Trophoblast cell (in vitro differentiated cells and primary cell): ENCODE data around the gene NDFIP1.

Experiments
- DNase-seq, 2 donors: peaks; one replicate each; pipeline ENCODE4 v3.0.0-alpha.2; 2016
- H2AFZ ChIP-seq: 2 replicates; pipeline ENCODE4 v1.6.1; 2013; ENCODE audit warnings: low read length, moderate library complexity, mild to moderate bottlenecking; ENCODE audit not compliant: insufficient read depth, poor library complexity
- H2AK5ac ChIP-seq: 2 replicates; pipeline ENCODE4 v1.6.1; 2013; ENCODE audit warnings: mild to moderate bottlenecking, low read length
- H2BK120ac ChIP-seq: 2 replicates; pipeline ENCODE4 v1.6.1; 2013; ENCODE audit warnings: low read length, mild to moderate bottlenecking, moderate library complexity; ENCODE audit not compliant: insufficient read depth, poor library complexity
- H2BK12ac ChIP-seq: 2 replicates; pipeline ENCODE4 v1.6.1; 2013; ENCODE audit warnings: mild to moderate bottlenecking, low read length, moderate library complexity
- H2BK5ac ChIP-seq: 2 replicates; pipeline ENCODE4 v1.6.1; 2013; ENCODE audit warnings: low read length, low read depth, moderate library complexity, mild to moderate bottlenecking; ENCODE audit not compliant: poor library complexity
- H3K14ac ChIP-seq: 2 replicates; pipeline ENCODE4 v1.6.1; 2013; ENCODE audit warnings: mild to moderate bottlenecking, low read length
- H3K18ac ChIP-seq: 2 replicates; pipeline ENCODE4 v1.6.1; 2013; ENCODE audit warnings: mild to moderate bottlenecking, low read length
- H3K23ac ChIP-seq: 2 replicates; pipeline ENCODE4 v1.6.1; 2013; ENCODE audit warnings: low read length
- H3K27ac ChIP-seq: 2 replicates; pipeline ENCODE4 v1.5.1; 2013; ENCODE audit warnings: low read depth, mild to moderate bottlenecking, inconsistent platforms, low read length, moderate library complexity
- H3K27me3 ChIP-seq: 2 replicates; pipeline ENCODE4 v1.6.1; 2013; ENCODE audit warnings: inconsistent platforms, mild to moderate bottlenecking, low read length, moderate library complexity; ENCODE audit not compliant: insufficient read depth
- H3K36me3 ChIP-seq, 2 experiments: 1 replicate in 1 of 2; 2 replicates in 1 of 2; pipeline ENCODE4 v1.6.1; 2013; ENCODE audit warnings: low read length in 2 of 2, mild to moderate bottlenecking in 2 of 2, moderate library complexity in 1 of 2; ENCODE audit not compliant: insufficient read depth in 2 of 2, control insufficient read depth in 1 of 2
- H3K4ac ChIP-seq: 2 replicates; pipeline ENCODE4 v1.6.1; 2013; ENCODE audit warnings: low read depth, mild to moderate bottlenecking, low read length, moderate library complexity
- H3K4me1 ChIP-seq, 2 experiments: 1 replicate in 1 of 2; 2 replicates in 1 of 2; pipeline ENCODE4 v1.6.1; 2013; ENCODE audit warnings: low read length in 2 of 2, mild to moderate bottlenecking in 2 of 2, moderate library complexity in 1 of 2; ENCODE audit not compliant: insufficient read depth in 2 of 2, control insufficient read depth in 1 of 2
- H3K4me2 ChIP-seq: 2 replicates; pipeline ENCODE4 v1.6.1; 2013; ENCODE audit warnings: inconsistent platforms, mild to moderate bottlenecking, low read length, moderate library complexity
- H3K4me3 ChIP-seq: 2 replicates; pipeline ENCODE4 v1.5.1; 2013; ENCODE audit warnings: mild to moderate bottlenecking, low read depth, low read length, inconsistent platforms
- H3K79me1 ChIP-seq: one replicate; pipeline ENCODE4 v1.6.1; 2013; ENCODE audit warnings: low read length
- H3K79me2 ChIP-seq: 2 replicates; pipeline ENCODE4 v1.6.1; 2013; ENCODE audit warnings: low read length, mild to moderate bottlenecking; ENCODE audit not compliant: control insufficient read depth, insufficient read depth, poor library complexity
- H3K9ac ChIP-seq: 2 replicates; pipeline ENCODE4 v1.6.1; 2013; ENCODE audit warnings: mild to moderate bottlenecking, low read length
- H3K9me3 ChIP-seq: 2 replicates; pipeline ENCODE4 v1.6.1; 2013; ENCODE audit warnings: low read depth, mild to moderate bottlenecking, control low read depth, inconsistent platforms, low read length; ENCODE audit not compliant: insufficient read depth
- H4K12ac ChIP-seq: 2 replicates; pipeline ENCODE4 v1.6.1; 2013; ENCODE audit warnings: low read depth, mild to moderate bottlenecking, low read length, moderate library complexity
- H4K8ac ChIP-seq: 2 replicates; pipeline ENCODE4 v1.6.1; 2013; ENCODE audit warnings: low read depth, mild to moderate bottlenecking, low read length, moderate library complexity
- H4K91ac ChIP-seq: one replicate; pipeline ENCODE4 v1.6.1; 2013; ENCODE audit warnings: low read depth, mild to moderate bottlenecking, low read length, moderate library complexity
- WGBS: extraction: QIAGEN DNeasy Blood & Tissue Kit; methylation state at CpG from one replicate; pipeline ENCODE4 v1.1.7; 2013; ENCODE audit warnings: missing lambda C conversion rate; ENCODE audit not compliant: insufficient read length, insufficient coverage; ENCODE audit errors: extremely low coverage; 5-methylcytosine and 5-hydroxymethylcytosine counted together

The NDFIP1 gene

GRCh38 chr5:142167458-142167857 is 58.9 kb downstream of the NDFIP1 start:
- peak overlapping the region; percentile 1 for H3K4ac ChIP-seq
- no peak for DNase-seq
- H2BK12ac ChIP-seq, result no peak overlapping the region
- no peak overlapping the region for H3K4me2 ChIP-seq
- no peak overlapping the region for H4K12ac ChIP-seq
- peak overlapping the region; percentile 39 for H4K91ac ChIP-seq
- peaks cover 9 to 17% of the 10 kb centered on the region in 2 experiments for H3K4me1 ChIP-seq
- H3K18ac ChIP-seq, result peak overlapping the region; percentile 76
- H3K79me1 ChIP-seq, result peaks cover 19% of the 10 kb centered on the region
- H2BK5ac ChIP-seq, result no peak overlapping the region
- H3K9ac ChIP-seq, result no peak overlapping the region
- H3K27ac ChIP-seq, result no peak overlapping the region
- H3K4me3 ChIP-seq, result no peak overlapping the region
- WGBS, result no CpG with 5 or more reads among the region's 6 CpGs
- H3K27me3 ChIP-seq, result no peaks in the 10 kb centered on the region
- H3K14ac ChIP-seq, result peak overlapping the region; percentile 28
- H4K8ac ChIP-seq, result no peak overlapping the region
- H3K36me3 ChIP-seq, result no peaks in the 10 kb centered on the region
- no peak overlapping the region for H2AFZ ChIP-seq
- no peak overlapping the region for H3K23ac ChIP-seq
- H2BK120ac ChIP-seq, result peak overlapping the region; percentile 41
- H3K9me3 ChIP-seq, result peaks cover 1% of the 10 kb centered on the region
- no peaks in the 10 kb centered on the region for H3K79me2 ChIP-seq
- no peak overlapping the region for H2AK5ac ChIP-seq

- no peaks in the 10 kb centered on the region for H3K36me3 ChIP-seq
- H3K4me3 ChIP-seq, result no peak overlapping the region
- H3K23ac ChIP-seq, result no peak overlapping the region
- no peak overlapping the region for H3K18ac ChIP-seq
- no peak overlapping the region for H2AK5ac ChIP-seq
- peak overlapping the region; percentile 29 for H2BK5ac ChIP-seq
- no CpG with 5 or more reads among the region's 3 CpGs for WGBS
- no peak overlapping the region for H3K4ac ChIP-seq
- H3K27ac ChIP-seq, result no peak overlapping the region
- peak overlapping the region; percentile 84 for H2BK120ac ChIP-seq
- peaks cover 9 to 17% of the 10 kb centered on the region in 2 experiments for H3K4me1 ChIP-seq
- no peak for DNase-seq
- no peak overlapping the region for H2BK12ac ChIP-seq
- H3K79me1 ChIP-seq, result peaks cover 19% of the 10 kb centered on the region
- H4K91ac ChIP-seq, result no peak overlapping the region
- no peak overlapping the region for H3K14ac ChIP-seq
- no peak overlapping the region for H4K12ac ChIP-seq
- no peak overlapping the region for H2AFZ ChIP-seq
- H3K9me3 ChIP-seq, result peaks cover 1% of the 10 kb centered on the region
- no peak overlapping the region for H3K9ac ChIP-seq
- H3K27me3 ChIP-seq, result no peaks in the 10 kb centered on the region
- no peak overlapping the region for H3K4me2 ChIP-seq
- no peak overlapping the region for H4K8ac ChIP-seq
- H3K79me2 ChIP-seq, result no peaks in the 10 kb centered on the region
These were observed 59.8 kb downstream of the NDFIP1 start for GRCh38 chr5:142168365-142168764.

GRCh38 chr5:142170254-142170953 is 61.8 kb downstream of the NDFIP1 start:
- no CpG with 5 or more reads among the region's 6 CpGs for WGBS
- no peak overlapping the region for H3K4me2 ChIP-seq
- H3K79me2 ChIP-seq, result no peaks in the 10 kb centered on the region
- no peak overlapping the region for H3K4ac ChIP-seq
- no peak overlapping the region for H2AFZ ChIP-seq
- no peak overlapping the region for H3K4me3 ChIP-seq
- no peak overlapping the region for H3K23ac ChIP-seq
- H3K79me1 ChIP-seq, result peaks cover 19% of the 10 kb centered on the region
- H3K4me1 ChIP-seq, result peaks cover 9 to 20% of the 10 kb centered on the region in 2 experiments
- peak overlapping the region; percentile 73 for H2AK5ac ChIP-seq
- no peak overlapping the region for H3K9ac ChIP-seq
- peak overlapping the region; percentile 42 for H3K18ac ChIP-seq
- H3K36me3 ChIP-seq, result no peaks in the 10 kb centered on the region
- peaks cover 1% of the 10 kb centered on the region for H3K9me3 ChIP-seq
- peak overlapping the region; percentile 39 for H3K14ac ChIP-seq
- H2BK5ac ChIP-seq, result peak overlapping the region; percentile 45
- peak overlapping the region; percentile 64 for H2BK12ac ChIP-seq
- DNase-seq, result no peak
- H3K27me3 ChIP-seq, result no peaks in the 10 kb centered on the region
- peak overlapping the region; percentile 15 for H4K8ac ChIP-seq
- H4K12ac ChIP-seq, result no peak overlapping the region
- H3K27ac ChIP-seq, result peak overlapping the region; percentile 78
- H4K91ac ChIP-seq, result peak overlapping the region; percentile 63
- H2BK120ac ChIP-seq, result peak overlapping the region; percentile 82

GRCh38 chr5:142171270-142171669 is 62.7 kb downstream of the NDFIP1 start:
- H4K91ac ChIP-seq, result peak overlapping the region; percentile 37
- H3K27ac ChIP-seq, result no peak overlapping the region
- H2BK120ac ChIP-seq, result no peak overlapping the region
- H4K12ac ChIP-seq, result no peak overlapping the region
- H3K23ac ChIP-seq, result no peak overlapping the region
- no peaks in the 10 kb centered on the region for H3K36me3 ChIP-seq
- H2AK5ac ChIP-seq, result no peak overlapping the region
- peaks cover 9 to 22% of the 10 kb centered on the region in 2 experiments for H3K4me1 ChIP-seq
- H3K79me2 ChIP-seq, result no peaks in the 10 kb centered on the region
- H3K4me2 ChIP-seq, result no peak overlapping the region
- H3K27me3 ChIP-seq, result no peaks in the 10 kb centered on the region
- H4K8ac ChIP-seq, result no peak overlapping the region
- peaks cover 1% of the 10 kb centered on the region for H3K9me3 ChIP-seq
- H2AFZ ChIP-seq, result no peak overlapping the region
- no peak overlapping the region for H3K4ac ChIP-seq
- WGBS, result no CpG with 5 or more reads among the region's 4 CpGs
- H2BK12ac ChIP-seq, result no peak overlapping the region
- H2BK5ac ChIP-seq, result peak overlapping the region; percentile 35
- H3K9ac ChIP-seq, result no peak overlapping the region
- H3K4me3 ChIP-seq, result no peak overlapping the region
- peaks cover 21% of the 10 kb centered on the region for H3K79me1 ChIP-seq
- DNase-seq, result no peak
- no peak overlapping the region for H3K18ac ChIP-seq
- H3K14ac ChIP-seq, result no peak overlapping the region
